NCI-H82 treated with DMSO at 0.1 percent for 48 hours (cell line): Measurements from ENCODE around the gene RUBCNL.
"Not testable (repeated sequence)": the region's sequence is repeated elsewhere in the genome, so short reads cannot be mapped to it uniquely, and the experiment has no call there.

Experiments
- DNase-seq: peaks from one replicate; lab custom pipeline; 2025; ENCODE audit not compliant: unreplicated experiment; lab: John Stamatoyannopoulos, UW

RUBCNL gene

GRCh38 chr13:46387064-46387851, at the start of gene RUBCNL:
TSS of gene RUBCNL (minus strand) at chr13:46387252. CDS start at chr13:46372475, 14,777 bp downstream.
- DNase-seq: no peak

GRCh38 chr13:46429558-46429957, 42.5 kb upstream of the RUBCNL start:
- not testable (repeated sequence) for DNase-seq

GRCh38 chr13:46405457-46405856, 18.4 kb upstream of the RUBCNL start:
- no peak for DNase-seq

GRCh38 chr13:46404733-46405100, 17.7 kb upstream of the RUBCNL start:
- DNase-seq: no peak

- no peak for DNase-seq
Observed at GRCh38 chr13:46403851-46404732, 17.0 kb upstream of the RUBCNL start.

GRCh38 chr13:46402178-46402577, 15.1 kb upstream of the RUBCNL start:
- DNase-seq: no peak

GRCh38 chr13:46401432-46401831, 14.4 kb upstream of the RUBCNL start:
- no peak for DNase-seq

GRCh38 chr13:46396341-46396740, 9.3 kb upstream of the RUBCNL start:
- no peak for DNase-seq

GRCh38 chr13:46392967-46393366, 5.9 kb upstream of the RUBCNL start:
- no peak for DNase-seq

- no peak for DNase-seq
Observed at GRCh38 chr13:46389457-46390451, 2.7 kb upstream of the RUBCNL start.

GRCh38 chr13:46388846-46389245, 1.8 kb upstream of the RUBCNL start:
- no peak for DNase-seq

- DNase-seq: no peak
Observed at GRCh38 chr13:46388308-46388707, 1.3 kb upstream of the RUBCNL start.

- no peak for DNase-seq
Observed at GRCh38 chr13:46386392-46387063, 524 bp downstream of the RUBCNL start.

GRCh38 chr13:46385946-46386345, 1.1 kb downstream of the RUBCNL start:
- DNase-seq: no peak

GRCh38 chr13:46383383-46383782, 3.7 kb downstream of the RUBCNL start:
- no peak for DNase-seq

- DNase-seq: no peak
Observed at GRCh38 chr13:46382224-46382623, 4.8 kb downstream of the RUBCNL start.

- no peak for DNase-seq
Observed at GRCh38 chr13:46380242-46380641, 6.8 kb downstream of the RUBCNL start.

- DNase-seq: no peak
Observed at GRCh38 chr13:46379611-46380010, 7.4 kb downstream of the RUBCNL start.

- DNase-seq: no peak
Observed at GRCh38 chr13:46378411-46378810, 8.6 kb downstream of the RUBCNL start.

GRCh38 chr13:46377554-46377953, 9.5 kb downstream of the RUBCNL start:
- no peak for DNase-seq
